ENCODE results near the gene HOXA1.

Gene HOXA1

DNA sequence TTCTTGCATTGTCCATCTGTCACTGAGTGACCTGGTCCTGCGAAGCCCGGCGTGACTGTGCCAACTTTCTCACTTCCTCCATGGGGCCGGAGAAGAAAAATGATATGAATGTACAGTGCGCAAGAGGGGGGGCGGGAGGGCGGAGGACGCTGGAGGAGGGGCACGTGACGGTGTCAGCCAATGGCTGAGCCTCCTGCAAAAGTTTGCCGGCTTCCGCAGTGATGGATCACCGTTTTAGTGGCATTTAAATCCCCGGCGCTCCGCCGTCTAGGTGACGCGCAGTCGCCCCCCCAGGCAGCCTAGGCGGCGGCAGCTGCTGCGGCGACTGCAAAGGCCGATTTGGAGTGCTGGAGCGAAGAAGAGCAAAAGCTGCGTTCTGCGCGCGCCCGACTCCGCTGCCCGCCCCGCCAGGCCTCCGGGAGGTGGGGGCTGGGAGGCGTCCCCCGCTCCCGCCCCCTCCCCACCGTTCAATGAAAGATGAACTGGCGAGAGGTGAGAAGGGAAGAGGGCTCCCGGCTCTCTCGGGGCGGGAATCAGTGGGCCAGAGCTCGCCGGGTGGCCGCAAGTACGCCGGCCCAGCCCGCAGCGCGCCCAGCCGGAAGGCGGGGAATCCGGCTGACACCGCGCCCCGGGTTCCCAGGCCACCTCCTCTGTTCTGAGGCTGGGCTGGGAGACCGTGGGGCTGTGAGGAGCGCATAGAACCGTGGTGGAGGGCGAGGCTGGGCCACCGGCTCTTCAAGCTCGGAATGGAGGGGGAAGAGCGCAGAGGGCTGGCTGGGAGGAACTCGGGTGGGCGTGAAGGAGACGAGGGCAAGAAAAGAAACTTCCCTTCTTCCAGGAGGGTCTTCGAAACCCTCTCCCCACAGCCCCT is at the start of gene HOXA1:
Gene HOXA1 (minus strand): TSS at position 104 of the 871 bp plus-strand sequence. CDS start 88 bp downstream, at position 16.
- H3K36me3 ChIP-seq (ENCODE audit: control insufficient read depth, insufficient read depth, low read length): no peaks in the 10 kb centered on the region
- H3K4me1 ChIP-seq (ENCODE audit: control insufficient read depth, insufficient read depth, low read length): peaks cover 58% of the 10 kb centered on the region
- peak within 1 kb of the TSS; percentile 77 for H3K4me3 ChIP-seq (ENCODE audit: low read depth, low read length)
- peaks cover 99% of the 10 kb centered on the region for H3K27me3 ChIP-seq (ENCODE audit: control insufficient read depth, insufficient read depth, low read length)
- peak within 1 kb of the TSS; percentile 22; the same call in 1 of the 2 replicates for H3K27ac ChIP-seq (ENCODE audit: low read depth, low read length)
- peak within 1 kb of the TSS; percentile 86 for H3K9ac ChIP-seq (ENCODE audit: low read length)
- no peaks in the 10 kb centered on the region for H3K9me3 ChIP-seq (ENCODE audit: control insufficient read depth, insufficient read depth, low read depth, low read length)

DNA sequence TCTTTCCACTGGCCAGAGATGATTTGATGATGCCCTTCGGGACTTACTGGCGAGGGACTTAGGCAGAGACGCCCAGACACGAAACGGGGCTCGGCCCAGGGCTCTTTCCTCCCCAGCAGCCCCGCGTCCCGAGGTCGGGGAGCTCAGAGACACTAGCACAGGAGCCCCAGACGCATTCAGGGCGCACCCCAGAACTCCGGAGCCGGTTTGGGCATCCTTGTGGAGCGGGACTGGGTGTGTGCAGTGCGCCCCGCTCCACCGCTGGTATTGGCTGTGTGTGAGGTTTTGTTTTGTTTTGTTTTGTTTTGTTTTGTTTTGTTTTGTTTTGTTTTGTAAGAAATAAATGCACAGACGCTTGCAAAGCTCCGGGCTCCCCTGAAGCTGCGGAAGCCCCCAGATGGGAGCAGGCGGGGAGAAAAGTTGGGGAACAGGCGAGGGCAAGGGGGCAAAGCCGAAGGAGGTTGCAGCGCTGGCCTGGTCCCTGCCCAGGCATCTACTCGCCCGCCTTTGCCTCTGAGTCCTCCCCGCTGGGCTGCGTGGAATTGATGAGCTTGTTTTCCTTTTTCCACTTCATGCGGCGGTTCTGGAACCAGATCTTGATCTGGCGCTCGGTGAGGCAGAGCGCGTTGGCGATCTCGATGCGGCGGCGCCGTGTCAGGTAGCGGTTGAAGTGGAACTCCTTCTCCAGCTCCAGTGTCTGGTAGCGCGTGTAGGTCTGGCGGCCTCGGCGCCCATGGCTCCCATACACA is 49.5 kb upstream of the HOXA1 start:
- peaks cover 100% of the 10 kb centered on the region for H3K27me3 ChIP-seq (ENCODE audit: control insufficient read depth, insufficient read depth, low read length)
- H3K4me3 ChIP-seq (ENCODE audit: low read depth, low read length): no peak overlapping the region
- H3K36me3 ChIP-seq (ENCODE audit: control insufficient read depth, insufficient read depth, low read length): no peaks in the 10 kb centered on the region
- H3K4me1 ChIP-seq (ENCODE audit: control insufficient read depth, insufficient read depth, low read length): peaks cover 19% of the 10 kb centered on the region; the same call in 1 of the 2 replicates
- peak overlapping the region; percentile 32 for H3K9ac ChIP-seq (ENCODE audit: low read length)
- no peaks in the 10 kb centered on the region for H3K9me3 ChIP-seq (ENCODE audit: control insufficient read depth, insufficient read depth, low read depth, low read length)
- no peak overlapping the region for H3K27ac ChIP-seq (ENCODE audit: low read depth, low read length)

DNA sequence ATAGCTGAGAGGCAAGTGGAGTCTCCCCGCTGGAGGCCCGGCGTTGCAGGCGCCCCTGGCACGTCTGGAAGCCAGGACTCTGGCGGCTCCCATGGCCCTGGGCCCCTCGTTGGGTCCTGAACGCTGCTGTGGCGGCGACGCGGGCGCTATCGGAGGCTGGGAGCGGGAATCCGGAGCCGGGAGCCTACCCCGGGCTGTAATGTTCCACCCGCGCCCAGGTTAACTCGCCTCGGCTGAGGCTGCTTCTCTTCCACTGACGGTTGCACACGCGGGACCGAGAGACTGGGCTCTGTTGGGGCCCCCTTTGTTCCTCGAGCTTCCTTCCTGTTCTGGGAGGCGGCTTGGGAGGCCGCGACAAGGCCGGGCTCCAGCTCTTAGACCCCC is 49.0 kb upstream of the HOXA1 start:
- H3K27me3 ChIP-seq (ENCODE audit: control insufficient read depth, insufficient read depth, low read length): peaks cover 100% of the 10 kb centered on the region
- no peaks in the 10 kb centered on the region for H3K36me3 ChIP-seq (ENCODE audit: control insufficient read depth, insufficient read depth, low read length)
- no peak overlapping the region for H3K27ac ChIP-seq (ENCODE audit: low read depth, low read length)
- no peaks in the 10 kb centered on the region for H3K9me3 ChIP-seq (ENCODE audit: control insufficient read depth, insufficient read depth, low read depth, low read length)
- peaks cover 22% of the 10 kb centered on the region; the same call in 1 of the 2 replicates for H3K4me1 ChIP-seq (ENCODE audit: control insufficient read depth, insufficient read depth, low read length)
- H3K9ac ChIP-seq (ENCODE audit: low read length): peak overlapping the region; percentile 32
- peak overlapping the region; percentile 32; the same call in 1 of the 2 replicates for H3K4me3 ChIP-seq (ENCODE audit: low read depth, low read length)

DNA sequence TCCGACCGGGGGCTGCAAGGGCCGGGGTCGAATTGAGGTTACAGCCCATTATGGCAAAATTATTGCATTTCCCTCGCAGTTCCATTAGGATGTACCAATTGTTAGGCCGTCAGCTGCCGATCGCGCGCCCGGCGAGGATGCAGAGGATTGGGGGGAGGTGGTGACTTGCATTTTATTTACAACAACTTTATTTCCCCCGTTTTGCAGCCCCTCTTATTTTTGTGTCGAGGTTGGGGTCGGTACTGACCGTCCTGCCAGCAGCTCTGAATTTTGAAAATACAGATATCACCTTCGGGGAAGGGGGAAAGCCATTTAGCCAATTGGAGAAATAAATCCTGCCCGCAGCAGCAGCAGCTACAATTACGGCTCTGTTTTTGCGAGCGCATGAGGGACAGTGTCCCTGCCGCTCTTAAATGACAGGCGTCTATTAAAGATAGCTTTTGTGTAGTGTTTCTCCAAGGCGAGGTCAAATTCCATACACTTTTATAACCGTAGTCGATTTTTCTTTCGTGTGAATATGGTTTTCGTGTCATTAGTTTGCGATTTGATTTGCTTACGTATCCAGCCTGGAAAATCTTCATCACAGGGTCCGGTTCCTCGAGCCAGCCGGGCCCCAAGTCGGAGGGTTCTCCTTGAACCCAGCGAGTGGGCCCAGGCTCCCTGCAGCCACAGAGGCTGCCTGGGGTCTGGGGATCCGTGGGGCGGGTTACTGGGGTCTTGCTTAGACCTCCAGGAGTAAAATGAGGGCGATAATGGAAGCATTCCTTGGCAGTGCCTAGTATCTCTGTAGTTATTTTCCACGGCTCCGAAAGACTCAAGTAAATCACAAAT is 48.4 kb upstream of the HOXA1 start:
- Histone ChIP-seq H3K9me3 (ENCODE audit: control insufficient read depth, insufficient read depth, low read depth, low read length) (no peaks in the 10 kb centered on the region), H3K27me3 (ENCODE audit: control insufficient read depth, insufficient read depth, low read length) (peaks cover 100% of the 10 kb centered on the region), H3K4me1 (ENCODE audit: control insufficient read depth, insufficient read depth, low read length) (peaks cover 24% of the 10 kb centered on the region; the same call in 1 of the 2 replicates), H3K4me3 (ENCODE audit: low read depth, low read length) (peak overlapping the region; percentile 32; the same call in 1 of the 2 replicates), H3K9ac (ENCODE audit: low read length) (peak overlapping the region; percentile 32), H3K36me3 (ENCODE audit: control insufficient read depth, insufficient read depth, low read length) (no peaks in the 10 kb centered on the region), H3K27ac (ENCODE audit: low read depth, low read length) (no peak overlapping the region)

DNA sequence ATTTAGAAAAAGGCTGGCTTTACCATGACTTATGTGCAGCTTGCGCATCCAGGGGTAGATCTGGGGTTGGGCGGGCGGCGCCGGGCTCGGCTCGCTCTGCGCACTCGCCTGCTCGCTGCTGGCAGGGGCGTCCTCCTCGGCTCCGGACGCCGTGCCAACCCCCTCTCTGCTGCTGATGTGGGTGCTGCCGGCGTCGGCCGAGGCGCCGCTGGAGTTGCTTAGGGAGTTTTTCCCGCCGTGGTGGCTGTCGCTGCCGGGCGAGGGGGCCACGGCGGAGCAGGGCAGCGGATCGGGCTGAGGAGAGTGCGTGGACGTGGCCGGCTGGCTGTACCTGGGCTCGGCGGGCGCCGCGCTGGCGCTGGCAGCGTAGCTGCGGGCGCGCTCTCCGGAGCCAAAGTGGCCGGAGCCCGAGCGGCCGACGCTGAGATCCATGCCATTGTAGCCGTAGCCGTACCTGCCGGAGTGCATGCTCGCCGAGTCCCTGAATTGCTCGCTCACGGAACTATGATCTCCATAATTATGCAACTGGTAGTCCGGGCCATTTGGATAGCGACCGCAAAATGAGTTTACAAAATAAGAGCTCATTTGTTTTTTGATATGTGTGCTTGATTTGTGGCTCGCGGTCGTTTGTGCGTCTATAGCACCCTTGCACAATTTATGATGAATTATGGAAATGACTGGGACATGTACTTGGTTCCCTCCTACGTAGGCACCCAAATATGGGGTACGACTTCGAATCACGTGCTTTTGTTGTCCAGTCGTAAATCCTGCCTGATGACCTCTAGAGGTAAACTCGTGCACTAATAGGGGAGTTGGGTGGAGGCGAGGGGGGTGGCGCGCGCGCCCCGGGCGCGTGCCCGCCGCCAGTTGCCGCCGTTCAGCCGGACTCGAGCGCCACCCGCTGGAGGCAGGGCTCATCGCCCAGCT is 47.5 kb upstream of the HOXA1 start, which contains the start of gene HOXA5:
Gene HOXA5 (minus strand): TSS at position 659 of the 927 bp plus-strand sequence. CDS start 74 bp downstream, at position 585.
- H3K27ac ChIP-seq (ENCODE audit: low read depth, low read length): no peak within 1 kb of the TSS; the same call in 1 of the 2 replicates
- peak within 1 kb of the TSS; percentile 70 for H3K4me3 ChIP-seq (ENCODE audit: low read depth, low read length)
- H3K27me3 ChIP-seq (ENCODE audit: control insufficient read depth, insufficient read depth, low read length): peaks cover 100% of the 10 kb centered on the region
- H3K36me3 ChIP-seq (ENCODE audit: control insufficient read depth, insufficient read depth, low read length): no peaks in the 10 kb centered on the region
- H3K4me1 ChIP-seq (ENCODE audit: control insufficient read depth, insufficient read depth, low read length): peaks cover 24% of the 10 kb centered on the region; the same call in 1 of the 2 replicates
- H3K9me3 ChIP-seq (ENCODE audit: control insufficient read depth, insufficient read depth, low read depth, low read length): no peaks in the 10 kb centered on the region
- peak within 1 kb of the TSS; percentile 78 for H3K9ac ChIP-seq (ENCODE audit: low read length)

DNA sequence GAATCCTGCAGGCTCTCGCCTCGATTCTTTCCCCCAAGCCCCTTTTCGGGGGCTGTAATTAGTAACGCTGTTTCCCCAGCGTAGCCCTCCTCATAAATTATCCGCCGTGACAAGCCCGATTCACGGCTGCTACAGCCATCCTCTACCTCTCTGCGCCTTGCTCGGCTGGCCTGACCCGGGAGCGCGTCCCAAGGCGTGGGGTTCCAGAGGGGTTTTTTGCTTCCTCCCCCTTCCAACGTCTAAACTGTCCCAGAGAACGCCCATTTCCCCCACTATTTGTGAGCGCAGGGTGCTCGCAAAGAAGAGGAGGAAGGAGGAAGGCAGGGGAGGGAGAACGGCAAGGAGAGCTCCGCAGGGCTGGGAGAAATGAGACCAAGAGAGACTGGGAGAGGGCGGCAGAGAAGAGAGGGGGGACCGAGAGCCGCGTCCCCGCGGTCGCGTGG is 46.8 kb upstream of the HOXA1 start:
- no peaks in the 10 kb centered on the region for H3K36me3 ChIP-seq (ENCODE audit: control insufficient read depth, insufficient read depth, low read length)
- H3K4me1 ChIP-seq (ENCODE audit: control insufficient read depth, insufficient read depth, low read length): peaks cover 20% of the 10 kb centered on the region; the same call in 1 of the 2 replicates
- peak overlapping the region; percentile 78 for H3K9ac ChIP-seq (ENCODE audit: low read length)
- peak overlapping the region; percentile 70 for H3K4me3 ChIP-seq (ENCODE audit: low read depth, low read length)
- no peaks in the 10 kb centered on the region for H3K9me3 ChIP-seq (ENCODE audit: control insufficient read depth, insufficient read depth, low read depth, low read length)
- peaks cover 100% of the 10 kb centered on the region for H3K27me3 ChIP-seq (ENCODE audit: control insufficient read depth, insufficient read depth, low read length)
- no peak overlapping the region; the same call in 1 of the 2 replicates for H3K27ac ChIP-seq (ENCODE audit: low read depth, low read length)

DNA sequence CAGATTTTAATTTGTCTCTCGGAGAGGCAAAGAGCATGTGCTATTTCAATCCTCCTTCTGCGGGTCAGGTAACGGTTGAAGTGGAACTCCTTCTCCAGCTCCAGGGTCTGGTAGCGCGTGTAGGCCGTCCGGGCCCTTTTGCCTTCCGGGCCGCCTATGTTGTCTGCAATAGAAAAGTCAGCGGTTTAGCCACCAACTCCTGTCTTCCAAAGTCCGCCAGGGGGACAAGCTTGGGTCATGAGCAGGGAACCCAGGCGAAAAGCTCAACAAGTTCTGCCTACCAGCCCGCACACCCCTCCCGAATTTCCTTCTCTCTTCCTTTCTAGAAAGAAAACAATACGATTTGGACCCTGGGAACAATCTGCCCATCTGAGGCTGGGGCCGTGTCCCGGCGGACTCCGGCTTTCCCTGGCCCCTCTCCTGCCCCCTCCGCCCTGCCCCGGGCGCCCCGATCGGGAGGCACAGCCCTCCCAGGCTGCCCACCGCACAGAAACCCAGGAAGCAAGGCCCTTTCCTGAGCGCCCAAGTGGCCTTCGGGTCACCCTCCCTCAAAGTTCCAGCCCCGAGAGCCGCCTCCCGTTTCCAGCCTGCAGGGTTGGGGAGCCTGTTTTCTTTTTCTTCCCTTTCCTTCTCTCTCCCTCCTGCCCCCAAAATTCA is 46.3 kb upstream of the HOXA1 start:
- peaks cover 14% of the 10 kb centered on the region; the same call in 1 of the 2 replicates for H3K4me1 ChIP-seq (ENCODE audit: control insufficient read depth, insufficient read depth, low read length)
- peak overlapping the region; percentile 78 for H3K9ac ChIP-seq (ENCODE audit: low read length)
- peak overlapping the region; percentile 70 for H3K4me3 ChIP-seq (ENCODE audit: low read depth, low read length)
- H3K36me3 ChIP-seq (ENCODE audit: control insufficient read depth, insufficient read depth, low read length): no peaks in the 10 kb centered on the region
- no peaks in the 10 kb centered on the region for H3K9me3 ChIP-seq (ENCODE audit: control insufficient read depth, insufficient read depth, low read depth, low read length)
- H3K27me3 ChIP-seq (ENCODE audit: control insufficient read depth, insufficient read depth, low read length): peaks cover 100% of the 10 kb centered on the region
- no peak overlapping the region; the same call in 1 of the 2 replicates for H3K27ac ChIP-seq (ENCODE audit: low read depth, low read length)

DNA sequence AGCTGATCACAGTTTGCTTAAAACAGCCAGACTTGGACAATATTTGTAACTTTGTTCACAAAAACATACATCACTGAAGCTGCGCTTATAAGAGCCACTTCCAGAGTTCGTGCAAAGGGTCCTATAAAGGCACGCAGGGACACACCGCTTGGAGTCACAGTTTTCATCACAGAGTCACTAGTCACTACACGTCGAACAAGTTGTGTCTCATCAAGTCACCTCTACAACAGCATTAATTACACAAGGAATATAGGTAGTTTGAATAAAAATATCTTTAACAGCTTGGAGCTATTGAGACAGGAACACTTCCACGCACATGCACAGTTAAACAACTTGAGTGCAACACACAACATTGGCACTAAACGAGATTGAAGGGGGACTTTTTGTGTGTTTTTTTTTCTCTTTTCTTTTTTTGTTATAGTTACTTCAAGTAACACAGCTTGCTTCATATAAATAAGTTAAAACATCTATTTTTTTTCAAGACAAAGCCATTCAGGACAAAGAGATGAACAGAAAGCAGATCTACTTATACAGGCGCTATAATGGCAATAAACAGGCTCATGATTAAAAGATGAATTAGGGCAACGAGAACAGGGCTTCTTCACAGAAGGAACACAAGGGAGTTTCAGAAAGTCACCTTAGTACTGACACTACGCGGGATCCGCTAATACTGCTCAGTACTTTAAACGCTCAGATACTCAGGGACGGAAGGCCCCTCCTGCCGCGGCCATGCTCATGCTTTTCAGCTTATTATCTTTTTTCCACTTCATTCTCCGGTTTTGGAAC is 45.5 kb upstream of the HOXA1 start:
- Histone ChIP-seq H3K9ac (ENCODE audit: low read length) (peak overlapping the region; percentile 78), H3K36me3 (ENCODE audit: control insufficient read depth, insufficient read depth, low read length) (no peaks in the 10 kb centered on the region), H3K4me1 (ENCODE audit: control insufficient read depth, insufficient read depth, low read length) (peaks cover 14% of the 10 kb centered on the region; the same call in 1 of the 2 replicates), H3K4me3 (ENCODE audit: low read depth, low read length) (peak overlapping the region; percentile 70), H3K27me3 (ENCODE audit: control insufficient read depth, insufficient read depth, low read length) (peaks cover 100% of the 10 kb centered on the region), H3K27ac (ENCODE audit: low read depth, low read length) (no peak overlapping the region; the same call in 1 of the 2 replicates), H3K9me3 (ENCODE audit: control insufficient read depth, insufficient read depth, low read depth, low read length) (no peaks in the 10 kb centered on the region)

All from HUES6 (cell line).